Mesendoderm (in vitro differentiated cells): ENCODE results near the gene TTYH2.

Experiments used
- DNase-seq: peaks from one replicate; pipeline ENCODE4 v3.0.0; 2013
- H2AK5ac ChIP-seq: 2 replicates; pipeline ENCODE4 v1.6.1; 2013; ENCODE audit warnings: low read length, inconsistent platforms
- H2BK120ac ChIP-seq: 2 replicates; pipeline ENCODE4 v1.6.1; 2013; ENCODE audit warnings: low read depth, mild to moderate bottlenecking, low read length, moderate library complexity, mixed read lengths
- H2BK15ac ChIP-seq: replicated peaks from 2 replicates; pipeline ENCODE4 v1.6.1; 2013; ENCODE audit warnings: low read depth, mild to moderate bottlenecking, moderate library complexity
- H2BK5ac ChIP-seq: 2 replicates; pipeline ENCODE4 v1.6.1; 2013; ENCODE audit warnings: low read length, inconsistent platforms
- H3K18ac ChIP-seq: 2 replicates; pipeline ENCODE4 v1.6.1; 2013; ENCODE audit warnings: mild to moderate bottlenecking, low read length, mixed read lengths
- H3K23ac ChIP-seq: one replicate; pipeline ENCODE4 v1.6.1; 2013; ENCODE audit warnings: low read length
- H3K27ac ChIP-seq: 2 replicates; pipeline ENCODE4 v1.5.1; 2013; ENCODE audit warnings: low read depth, mild to moderate bottlenecking, inconsistent platforms, low read length, moderate library complexity
- H3K27me3 ChIP-seq: 2 replicates; pipeline ENCODE4 v1.6.1; 2013; ENCODE audit warnings: low read length, control low read depth, mild to moderate bottlenecking, inconsistent platforms; ENCODE audit not compliant: insufficient read depth, poor library complexity
- H3K36me3 ChIP-seq: 2 replicates; pipeline ENCODE4 v1.6.1; 2013; ENCODE audit warnings: low read length, inconsistent platforms; ENCODE audit not compliant: control insufficient read depth, insufficient read depth
- H3K4ac ChIP-seq: one replicate; pipeline ENCODE4 v1.6.1; 2013; ENCODE audit warnings: low read depth, mild to moderate bottlenecking, low read length, moderate library complexity
- H3K4me1 ChIP-seq: 2 replicates; pipeline ENCODE4 v1.6.1; 2013; ENCODE audit warnings: low read depth, low read length, inconsistent platforms; ENCODE audit not compliant: control insufficient read depth
- H3K4me2 ChIP-seq: 2 replicates; pipeline ENCODE4 v1.6.1; 2013; ENCODE audit warnings: low read length
- H3K4me3 ChIP-seq: 2 replicates; pipeline ENCODE4 v1.5.1; 2013; ENCODE audit warnings: mild to moderate bottlenecking, low read length
- H3K56ac ChIP-seq: one replicate; pipeline ENCODE4 v1.6.1; 2013; ENCODE audit warnings: low read length
- H3K79me1 ChIP-seq: 2 replicates; pipeline ENCODE4 v1.6.1; 2013; ENCODE audit warnings: low read length, inconsistent platforms
- H3K79me2 ChIP-seq: 2 replicates; pipeline ENCODE4 v1.6.1; 2013; ENCODE audit warnings: mild to moderate bottlenecking, low read length; ENCODE audit not compliant: control insufficient read depth, insufficient read depth
- H3K9ac ChIP-seq: 2 replicates; pipeline ENCODE4 v1.6.1; 2013; ENCODE audit warnings: low read length, inconsistent platforms
- H4K5ac ChIP-seq: one replicate; pipeline ENCODE4 v1.6.1; 2013; ENCODE audit warnings: low read length
- H4K8ac ChIP-seq: one replicate; pipeline ENCODE4 v1.6.1; 2013; ENCODE audit warnings: low read depth, mild to moderate bottlenecking, control low read depth, low read length, moderate library complexity
- WGBS: extraction: QIAGEN DNeasy Blood & Tissue Kit; methylation state at CpG from one replicate; pipeline ENCODE4 v1.1.7; 2013; ENCODE audit warnings: low lambda C conversion rate, missing lambda C conversion rate; ENCODE audit not compliant: insufficient coverage; ENCODE audit errors: extremely low coverage; 5-methylcytosine and 5-hydroxymethylcytosine counted together

The TTYH2 gene

GRCh38 chr17:74202938-74203337, 10.4 kb upstream of the TTYH2 start:
- Histone ChIP-seq H2BK15ac (no peak overlapping the region), H3K9ac (peak overlapping the region; percentile 23), H3K4me3 (no peak overlapping the region), H2BK120ac (no peak overlapping the region), H2BK5ac (no peak overlapping the region), H4K8ac (no peak overlapping the region), H3K27ac (no peak overlapping the region), H3K79me2 (peaks cover 39% of the 10 kb centered on the region), H3K27me3 (no peaks in the 10 kb centered on the region), H2AK5ac (no peak overlapping the region), H3K4ac (no peak overlapping the region), H3K79me1 (peaks cover 9% of the 10 kb centered on the region), H3K4me2 (peak overlapping the region; percentile 49), H3K23ac (no peak overlapping the region), H3K4me1 (peaks cover 3% of the 10 kb centered on the region), H4K5ac (no peak overlapping the region), H3K36me3 (peaks cover 7% of the 10 kb centered on the region), H3K18ac (no peak overlapping the region), H3K56ac (peak overlapping the region; percentile 59)
- WGBS: no CpG with 5 or more reads among the region's 15 CpGs
- no peak for DNase-seq

- H2BK15ac ChIP-seq: no peak within 1 kb of the TSS
- H4K8ac ChIP-seq: peak within 1 kb of the TSS; percentile 69
- H3K27ac ChIP-seq: no peak within 1 kb of the TSS
- no peak within 1 kb of the TSS for H2BK5ac ChIP-seq
- peak within 1 kb of the TSS; percentile 68 for H3K9ac ChIP-seq
- peaks cover 43% of the 10 kb centered on the region for H3K79me2 ChIP-seq
- H2AK5ac ChIP-seq: peak within 1 kb of the TSS; percentile 7
- peaks cover 3% of the 10 kb centered on the region for H3K4me1 ChIP-seq
- H3K79me1 ChIP-seq: peaks cover 12% of the 10 kb centered on the region
- H3K56ac ChIP-seq: peak within 1 kb of the TSS; percentile 92
- H3K36me3 ChIP-seq: peaks cover 11% of the 10 kb centered on the region
- peak within 1 kb of the TSS; percentile 74 for H3K4ac ChIP-seq
- no peak within 1 kb of the TSS for H3K23ac ChIP-seq
- peak within 1 kb of the TSS; percentile 43 for H3K18ac ChIP-seq
- no peak within 1 kb of the TSS for H4K5ac ChIP-seq
- peak within 1 kb of the TSS; percentile 51 for H3K4me3 ChIP-seq
- no peak within 1 kb of the TSS for H2BK120ac ChIP-seq
- peak within 1 kb of the TSS; percentile 49 for H3K4me2 ChIP-seq
- peak; percentile 99 for DNase-seq
- no CpG with 5 or more reads among the region's 53 CpGs for WGBS
- H3K27me3 ChIP-seq: no peaks in the 10 kb centered on the region
Observed at GRCh38 chr17:74203439-74204240, 9.7 kb upstream of the TTYH2 start, which contains the start of gene RPL38. Gene RPL38 (plus strand): TSS chr17:74203678. CDS start chr17:74203956, 278 bp downstream.

- H2BK120ac ChIP-seq: no peak overlapping the region
- peak overlapping the region; percentile 68 for H3K9ac ChIP-seq
- H3K23ac ChIP-seq: no peak overlapping the region
- no peak overlapping the region for H4K8ac ChIP-seq
- H3K4me1 ChIP-seq: peaks cover 3% of the 10 kb centered on the region
- no peaks in the 10 kb centered on the region for H3K27me3 ChIP-seq
- H3K4me2 ChIP-seq: peak overlapping the region; percentile 49
- peaks cover 43% of the 10 kb centered on the region for H3K79me2 ChIP-seq
- DNase-seq: no peak
- H2BK5ac ChIP-seq: no peak overlapping the region
- no peak overlapping the region for H3K4ac ChIP-seq
- peaks cover 16% of the 10 kb centered on the region for H3K36me3 ChIP-seq
- peak overlapping the region; percentile 51 for H3K4me3 ChIP-seq
- H4K5ac ChIP-seq: no peak overlapping the region
- H3K56ac ChIP-seq: peak overlapping the region; percentile 92
- no peak overlapping the region for H2AK5ac ChIP-seq
- no peak overlapping the region for H3K18ac ChIP-seq
- H3K79me1 ChIP-seq: peaks cover 12% of the 10 kb centered on the region
- WGBS: no CpG with 5 or more reads among the region's 14 CpGs
- H2BK15ac ChIP-seq: no peak overlapping the region
- no peak overlapping the region for H3K27ac ChIP-seq
Observed at GRCh38 chr17:74204474-74204873, 8.9 kb upstream of the TTYH2 start.

- peak overlapping the region; percentile 22 for H3K4me2 ChIP-seq
- no peak overlapping the region for H4K5ac ChIP-seq
- DNase-seq: no peak
- H3K4ac ChIP-seq: no peak overlapping the region
- H2BK5ac ChIP-seq: no peak overlapping the region
- no peak overlapping the region for H2BK120ac ChIP-seq
- H2BK15ac ChIP-seq: no peak overlapping the region
- no peak overlapping the region for H4K8ac ChIP-seq
- peaks cover 12% of the 10 kb centered on the region for H3K79me1 ChIP-seq
- no peak overlapping the region for H2AK5ac ChIP-seq
- H3K27ac ChIP-seq: no peak overlapping the region
- H3K18ac ChIP-seq: no peak overlapping the region
- no peaks in the 10 kb centered on the region for H3K27me3 ChIP-seq
- H3K23ac ChIP-seq: no peak overlapping the region
- H3K9ac ChIP-seq: peak overlapping the region; percentile 68
- WGBS: no CpG with 5 or more reads among the region's 3 CpGs
- peaks cover 3% of the 10 kb centered on the region for H3K4me1 ChIP-seq
- H3K79me2 ChIP-seq: peaks cover 43% of the 10 kb centered on the region
- no peak overlapping the region for H3K4me3 ChIP-seq
- peaks cover 17% of the 10 kb centered on the region for H3K36me3 ChIP-seq
- H3K56ac ChIP-seq: peak overlapping the region; percentile 70
Observed at GRCh38 chr17:74205274-74205673, 8.1 kb upstream of the TTYH2 start.

- H3K27me3 ChIP-seq: no peaks in the 10 kb centered on the region
- no CpG with 5 or more reads among the region's 5 CpGs for WGBS
- H3K4me3 ChIP-seq: no peak overlapping the region
- H3K56ac ChIP-seq: no peak overlapping the region
- H3K4me1 ChIP-seq: peaks cover 8% of the 10 kb centered on the region
- H3K79me1 ChIP-seq: peaks cover 12% of the 10 kb centered on the region
- no peak overlapping the region for H2BK15ac ChIP-seq
- no peak overlapping the region for H3K23ac ChIP-seq
- no peak overlapping the region for H2BK5ac ChIP-seq
- H2AK5ac ChIP-seq: no peak overlapping the region
- H2BK120ac ChIP-seq: no peak overlapping the region
- peak overlapping the region; percentile 6 for H3K9ac ChIP-seq
- H3K79me2 ChIP-seq: peaks cover 43% of the 10 kb centered on the region
- H4K5ac ChIP-seq: no peak overlapping the region
- H4K8ac ChIP-seq: no peak overlapping the region
- H3K18ac ChIP-seq: no peak overlapping the region
- H3K4ac ChIP-seq: no peak overlapping the region
- H3K4me2 ChIP-seq: no peak overlapping the region
- H3K27ac ChIP-seq: no peak overlapping the region
- DNase-seq: peak; percentile 31
- H3K36me3 ChIP-seq: peaks cover 17% of the 10 kb centered on the region
Observed at GRCh38 chr17:74206332-74206818, 7.0 kb upstream of the TTYH2 start.
